Hindlimb muscle (tissue), 1 donor: ENCODE measurements around the gene HTR6. TPM values are rescaled to one million over a fixed set of nuclear protein-coding genes. Genes with fewer than 3 reads are reported as not detected.

ENCODE experiments used
- DNase-seq: peaks from one replicate; pipeline ENCODE4 v3.0.0-alpha.2; 2013
- polyA plus RNA-seq: library from polyadenylated mRNA; unstranded; fragments of 120-200 nt; gene quantifications from one replicate; pipeline ENCODE4 v1.2.1, GENCODE V29; 2013; ENCODE audit not compliant: insufficient read length

The HTR6 gene
- polyA plus RNA-seq, 1 donor: not detected

DNA sequence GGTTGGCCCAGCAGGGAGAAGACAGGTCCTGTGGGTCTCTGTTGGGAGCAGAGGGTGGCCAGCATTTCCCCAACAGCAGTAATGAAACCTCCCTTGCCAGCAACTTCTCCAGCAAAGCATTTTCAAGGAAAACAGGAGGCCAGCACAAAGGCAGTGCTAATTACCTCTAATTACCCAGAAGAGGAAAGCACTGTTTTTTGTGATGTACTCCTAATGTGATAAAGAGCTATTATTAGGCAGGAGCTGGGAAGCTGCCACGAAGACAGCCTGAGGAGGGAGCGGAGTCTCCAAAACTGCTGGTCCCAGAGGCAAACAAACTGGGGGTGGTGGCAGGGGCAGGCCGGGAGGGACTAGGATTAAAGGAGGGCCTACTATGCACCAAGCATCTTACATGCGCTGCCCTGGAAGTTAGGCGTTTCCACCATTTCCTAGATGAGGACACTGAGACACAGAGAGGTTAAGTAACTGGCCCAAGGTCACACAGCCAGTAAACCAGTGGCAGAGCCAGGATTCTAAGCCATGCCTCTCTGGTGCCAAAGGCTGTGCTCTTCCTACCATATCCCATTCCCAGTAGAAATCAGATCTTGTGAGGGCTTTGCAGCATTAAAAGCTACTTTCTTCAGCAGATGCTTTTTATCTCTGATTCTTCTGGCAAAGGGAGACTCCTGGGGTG, 24.5 kb downstream of the HTR6 start:
- no peak for DNase-seq

- DNase-seq: no peak
Observed at GRCh38 chr1:19689856-19690255, 25.2 kb downstream of the HTR6 start.

GRCh38 chr1:19690342-19690741, 25.7 kb downstream of the HTR6 start:
- DNase-seq: no peak

- DNase-seq: no peak
Observed at GRCh38 chr1:19694298-19694697, 29.6 kb downstream of the HTR6 start.

GRCh38 chr1:19695772-19696171, 31.1 kb downstream of the HTR6 start:
- no peak for DNase-seq

GRCh38 chr1:19696820-19697219, 32.1 kb downstream of the HTR6 start:
- no peak for DNase-seq

DNA sequence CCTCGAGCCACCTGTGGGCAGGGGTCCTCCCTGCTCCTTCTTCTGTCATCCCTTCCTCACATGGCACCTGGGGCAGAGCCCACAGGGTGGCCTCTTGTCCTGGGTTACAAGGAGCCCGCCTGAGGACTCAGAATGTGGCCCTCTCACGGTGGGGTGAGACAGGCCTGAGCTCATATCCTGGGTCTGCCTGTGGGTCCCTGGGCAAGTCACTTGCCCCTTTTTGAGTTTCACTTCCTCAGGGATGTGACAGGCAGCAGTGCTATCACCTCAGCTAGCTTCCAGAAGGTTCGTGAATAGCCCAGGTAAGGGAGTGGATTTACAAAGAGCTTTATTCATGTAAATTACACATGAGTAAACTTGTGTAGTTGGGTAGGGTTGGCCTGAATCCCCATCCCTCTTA, 33.5 kb downstream of the HTR6 start:
- no peak for DNase-seq

DNA sequence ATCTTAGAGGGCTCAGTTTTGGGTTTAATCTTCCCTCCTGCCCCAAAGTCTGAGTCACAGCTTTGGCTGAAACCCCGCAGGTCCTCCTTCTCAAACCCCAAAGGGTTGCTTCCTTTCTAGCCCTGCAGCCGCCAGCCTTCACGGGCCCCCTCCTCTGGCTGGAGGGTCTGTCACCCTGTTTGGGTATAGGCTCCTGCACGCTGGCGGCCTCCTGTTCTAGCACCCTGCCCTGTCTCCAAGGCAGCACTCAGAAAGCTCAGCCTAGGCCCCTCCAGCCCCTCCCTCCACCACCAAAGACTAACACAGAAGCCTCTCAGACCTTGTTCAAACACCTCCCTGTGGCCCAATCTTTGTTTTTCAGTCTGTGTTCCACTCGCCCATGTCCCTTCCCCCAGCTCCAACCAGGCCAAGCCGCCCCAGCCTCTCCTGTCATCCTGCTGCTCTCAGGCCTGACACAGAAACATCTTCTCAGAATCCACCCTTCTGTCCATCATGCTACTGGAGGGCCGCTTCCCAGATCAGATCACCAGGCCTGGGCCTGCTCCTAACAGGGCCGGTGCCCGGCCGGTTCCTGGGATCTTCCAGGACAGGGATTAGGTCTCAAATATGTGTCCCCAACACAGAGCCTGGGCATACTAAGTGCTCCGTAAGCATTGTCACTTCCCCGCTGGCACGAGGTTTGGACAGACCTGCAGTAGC, 35.6 kb downstream of the HTR6 start:
- no peak for DNase-seq

DNA sequence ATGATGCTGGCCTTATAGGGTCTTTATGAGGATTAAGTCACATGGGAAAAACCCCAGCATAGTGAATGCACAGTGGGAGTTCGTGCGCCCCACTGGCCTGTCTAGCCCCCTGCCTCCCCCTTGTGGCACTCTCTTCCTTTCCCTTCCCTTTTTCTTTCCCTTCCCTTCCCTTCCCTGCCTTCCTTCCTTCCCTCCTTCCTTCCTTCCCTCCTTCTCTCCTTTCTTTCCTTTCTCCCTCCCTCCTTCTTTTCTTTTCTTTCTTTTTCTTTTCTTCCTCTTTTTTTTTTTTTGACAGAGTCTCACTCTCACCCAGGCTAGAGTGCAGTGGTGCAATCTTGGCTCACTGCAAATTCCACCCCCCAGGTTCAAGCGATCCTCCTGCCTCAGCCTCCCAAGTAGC, 38.6 kb downstream of the HTR6 start:
- no peak for DNase-seq

DNA sequence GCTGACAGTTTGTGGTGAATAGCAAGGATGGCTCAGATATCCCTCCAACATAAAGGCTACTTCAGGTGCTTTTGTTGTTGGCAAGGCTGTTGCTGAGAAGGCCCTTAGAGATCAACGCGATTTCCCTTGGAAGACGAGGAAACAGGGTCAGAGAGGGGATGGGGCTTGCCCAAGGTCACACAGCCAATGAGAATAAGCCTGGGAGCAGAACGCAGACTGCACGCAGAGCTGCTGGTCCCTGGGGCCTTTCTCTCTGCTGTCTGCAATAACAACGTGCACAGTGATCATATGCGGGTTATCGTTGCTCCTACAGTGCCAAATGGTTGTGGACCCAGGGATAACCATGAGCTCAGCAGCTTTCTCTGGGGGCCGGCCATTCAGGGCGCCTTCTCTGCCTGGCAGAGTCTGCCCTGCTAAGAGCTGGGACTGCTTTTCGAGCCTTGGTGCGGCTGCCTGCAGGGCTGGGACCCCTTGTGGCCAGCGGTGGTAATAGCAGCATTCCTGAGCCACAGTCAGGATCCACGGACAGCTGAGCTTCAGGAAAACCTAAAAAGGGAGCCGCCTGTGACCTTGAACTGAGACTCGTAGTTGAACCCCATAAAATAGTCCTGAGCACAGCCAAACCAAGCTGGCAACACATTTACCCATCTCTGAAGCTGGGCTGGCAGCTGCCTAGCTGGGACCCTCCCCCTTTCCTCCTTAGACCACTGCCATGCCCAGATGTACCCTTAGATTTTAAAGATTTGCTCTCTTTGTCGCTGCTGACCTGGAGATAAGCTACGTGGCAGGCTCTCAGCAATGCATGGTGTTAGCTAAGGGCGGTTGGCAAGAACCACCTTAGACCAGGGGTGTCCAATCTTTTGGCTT, 39.8 kb downstream of the HTR6 start:
- DNase-seq: peak; percentile 67

DNA sequence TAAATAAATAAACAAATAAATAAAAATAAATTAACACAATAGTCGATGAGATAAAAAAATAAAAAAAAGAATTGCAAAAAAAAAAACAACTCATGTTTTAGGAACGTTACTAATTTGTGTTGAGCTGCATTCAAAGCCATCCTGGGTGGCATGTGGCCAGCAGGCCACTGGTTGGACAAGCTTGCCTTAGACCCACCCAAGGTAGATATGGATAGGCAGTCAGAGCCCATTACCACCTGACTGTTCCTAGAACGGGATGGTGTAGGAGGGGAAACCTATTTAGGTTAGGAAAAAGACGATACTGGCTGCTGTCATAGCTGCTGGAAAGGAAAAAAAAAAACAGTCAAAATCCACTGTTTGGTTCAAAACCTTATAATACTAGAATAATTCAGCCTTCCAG, 40.8 kb downstream of the HTR6 start:
- DNase-seq: no peak

DNA sequence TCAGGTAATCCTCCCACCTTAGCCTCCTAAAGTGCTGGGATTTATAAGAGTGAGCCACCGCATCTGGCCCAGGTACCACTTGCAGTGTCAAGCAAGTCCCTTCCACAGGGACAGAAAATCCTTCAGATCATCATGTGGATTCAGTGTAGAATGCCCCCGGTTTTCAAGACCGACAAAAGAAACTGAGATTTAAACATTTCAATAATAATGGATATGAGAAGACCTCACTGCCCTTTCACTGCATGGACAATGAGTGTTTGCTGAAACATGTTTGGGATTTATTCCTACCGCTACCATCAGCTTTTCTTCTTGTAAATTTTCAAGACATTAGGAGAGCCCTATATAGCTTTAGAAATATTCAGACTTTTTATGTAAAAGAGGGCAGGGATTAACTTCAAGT, 41.5 kb downstream of the HTR6 start:
- DNase-seq: no peak

DNA sequence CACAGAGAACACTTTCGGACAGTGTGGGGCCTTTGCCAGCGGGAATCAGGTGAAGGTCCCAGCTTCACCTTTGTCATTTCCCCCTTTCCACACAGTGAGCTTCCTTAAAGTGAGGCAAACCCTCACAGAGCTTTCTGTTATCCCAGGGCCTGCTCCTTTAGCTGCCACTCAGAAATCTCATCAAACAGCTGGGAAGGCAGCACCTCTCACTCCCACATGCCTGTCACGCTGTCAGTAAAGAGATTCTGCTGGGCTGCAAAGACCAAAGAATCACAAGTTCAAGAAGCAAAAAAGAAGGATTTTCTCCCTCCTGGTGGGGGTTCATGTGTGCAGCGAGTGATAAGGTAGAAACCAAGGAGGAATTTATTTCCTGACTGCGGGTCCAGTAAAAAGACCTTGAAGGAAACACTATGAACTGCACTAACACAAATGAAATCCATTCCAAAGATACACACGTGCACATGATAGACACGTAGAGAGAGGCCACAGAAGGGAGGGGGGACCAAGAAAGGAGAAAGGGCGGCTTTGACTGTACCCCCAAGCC, 44.0 kb downstream of the HTR6 start:
- no peak for DNase-seq

DNA sequence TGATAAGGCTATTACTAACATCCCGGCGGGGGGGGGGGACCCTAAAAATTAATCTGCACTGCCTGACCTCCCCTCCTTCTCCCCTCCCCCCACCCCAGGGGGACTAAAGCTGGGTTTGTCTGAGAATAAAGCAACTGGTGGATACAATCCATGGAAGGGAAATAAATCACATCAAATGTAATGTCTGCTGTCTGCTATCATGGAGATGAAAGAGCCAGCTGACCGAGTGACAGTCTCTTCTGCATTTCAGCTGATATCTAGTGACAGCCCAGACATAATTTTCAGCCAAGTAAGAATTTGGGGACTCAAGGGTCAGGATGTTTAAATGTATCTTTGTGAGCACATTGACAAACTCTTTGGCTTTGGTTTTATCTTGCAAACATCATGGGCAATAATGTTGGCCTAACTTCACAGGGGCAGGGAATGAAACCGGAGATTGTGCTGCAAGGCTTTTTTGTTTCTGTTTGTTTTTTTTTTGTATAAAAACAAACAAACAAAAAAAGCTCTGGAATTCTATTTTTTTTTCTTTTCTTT, 44.7 kb downstream of the HTR6 start:
- no peak for DNase-seq

GRCh38 chr1:19710825-19711611, 46.3 kb downstream of the HTR6 start:
- DNase-seq: no peak

GRCh38 chr1:19712928-19713327, 48.3 kb downstream of the HTR6 start:
- DNase-seq: no peak

- DNase-seq: peak; percentile 69
Observed at GRCh38 chr1:19715334-19716203, 50.9 kb downstream of the HTR6 start.

GRCh38 chr1:19717467-19717866, 52.8 kb downstream of the HTR6 start:
- no peak for DNase-seq

- no peak for DNase-seq
Observed at GRCh38 chr1:19720174-19720573, 55.5 kb downstream of the HTR6 start.

- DNase-seq: no peak
Observed at GRCh38 chr1:19720973-19721372, 56.3 kb downstream of the HTR6 start.

DNA sequence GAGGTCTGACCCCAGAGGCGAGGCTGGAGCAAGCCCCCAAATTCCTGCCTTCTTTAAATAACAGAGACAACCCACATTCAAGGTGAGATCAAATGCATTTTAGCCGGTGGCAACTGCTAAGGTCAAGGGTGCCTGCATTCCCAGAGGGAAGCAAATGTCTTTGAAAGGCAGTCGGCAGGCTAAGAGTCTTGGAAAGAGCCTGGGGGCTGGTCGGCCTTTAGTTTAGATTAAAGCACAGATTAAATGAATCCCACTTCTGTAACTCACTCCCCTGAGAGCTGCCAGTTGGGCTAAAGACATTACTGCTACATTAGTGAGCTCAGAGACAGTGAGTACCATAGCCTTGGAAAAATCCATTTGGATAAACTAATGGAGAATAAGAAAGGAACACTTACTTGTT, 59.2 kb downstream of the HTR6 start:
- no peak for DNase-seq
